GM18508 (cell line): ENCODE measurements around the gene BRD1.

Experiments
- ATAC-seq: cut with Tn5 transposase; IDR thresholded peaks from one replicate; pipeline ENCODE4 v1.9.1; 2021; ENCODE audit warnings: moderate number of reproducible peaks; ENCODE audit not compliant: insufficient read depth, unreplicated experiment

The BRD1 gene

DNA sequence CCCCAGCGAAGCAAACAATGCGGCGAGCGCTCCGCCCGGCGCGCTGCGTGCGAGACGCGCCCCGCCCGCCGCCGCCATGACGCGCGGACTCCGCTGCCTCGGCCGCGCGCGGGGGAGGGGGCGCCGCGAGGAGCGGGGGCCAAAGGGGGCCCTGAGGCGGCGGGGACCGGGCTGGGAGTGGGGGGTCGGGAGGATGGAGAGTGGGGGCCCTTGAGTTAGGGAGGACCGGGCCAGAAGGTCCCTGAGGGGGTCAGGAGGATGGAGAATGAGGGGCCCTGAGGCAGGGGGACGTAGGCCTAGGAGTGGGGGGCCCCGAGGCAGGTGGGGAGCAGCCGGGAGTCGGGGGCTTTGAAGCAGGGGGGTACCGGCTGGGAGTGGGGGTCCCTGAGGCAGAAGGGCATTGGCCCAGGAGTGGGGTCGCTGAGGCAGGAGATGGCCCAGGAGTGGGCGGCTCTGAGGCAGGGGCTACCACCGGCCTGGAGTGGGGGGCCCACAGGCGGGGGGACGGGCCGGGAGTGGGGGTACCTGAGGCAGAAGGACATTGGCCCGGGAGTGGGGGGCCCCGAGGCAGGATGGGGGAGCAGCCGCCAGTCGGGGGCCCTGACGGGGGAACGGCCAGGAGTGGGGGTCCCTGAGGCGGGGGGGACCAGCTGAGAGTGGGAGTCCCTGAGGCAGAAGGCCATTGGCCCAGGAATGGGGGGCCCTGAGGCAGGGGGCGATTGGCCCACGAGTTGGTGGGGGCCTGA is at the start of gene BRD1:
Gene BRD1 (minus strand): TSS at position 21 of the 746 bp plus-strand sequence. CDS start 3,556 bp downstream, outside the sequence.
- ATAC-seq, result no peak

DNA sequence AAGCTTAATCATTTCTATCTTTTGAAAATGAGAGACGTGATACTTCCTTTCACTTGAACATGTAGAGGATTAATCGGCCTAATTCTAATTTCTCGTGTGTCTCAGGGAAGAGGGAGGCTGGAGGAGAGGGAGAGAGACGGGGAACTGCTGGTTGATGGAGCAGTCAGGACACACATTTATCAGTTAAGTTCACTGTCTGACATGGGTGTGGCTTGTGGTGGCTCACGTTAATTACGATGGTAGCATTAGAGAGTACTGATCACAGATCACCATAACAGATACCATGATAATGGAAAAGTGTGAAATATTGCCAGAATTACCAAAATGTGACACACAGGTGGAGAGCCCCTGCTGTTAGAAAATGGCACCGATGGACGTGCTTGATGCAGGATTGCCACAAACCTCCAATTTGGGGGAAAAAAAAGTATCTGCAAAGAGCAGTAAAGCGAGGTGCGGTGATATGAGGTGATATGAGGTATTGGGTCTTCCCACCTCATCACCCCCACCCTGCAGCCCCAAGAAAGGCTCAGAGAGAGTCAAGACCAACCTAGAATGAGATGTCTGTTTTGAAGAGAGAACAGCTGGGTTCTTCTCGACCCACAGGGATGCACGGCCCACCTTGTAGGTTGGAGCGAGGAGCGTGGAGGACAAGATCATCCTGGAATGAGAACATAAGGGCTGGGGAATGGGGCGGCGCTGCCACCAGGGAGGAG is 45.7 kb upstream of the BRD1 start:
- no peak for ATAC-seq

DNA sequence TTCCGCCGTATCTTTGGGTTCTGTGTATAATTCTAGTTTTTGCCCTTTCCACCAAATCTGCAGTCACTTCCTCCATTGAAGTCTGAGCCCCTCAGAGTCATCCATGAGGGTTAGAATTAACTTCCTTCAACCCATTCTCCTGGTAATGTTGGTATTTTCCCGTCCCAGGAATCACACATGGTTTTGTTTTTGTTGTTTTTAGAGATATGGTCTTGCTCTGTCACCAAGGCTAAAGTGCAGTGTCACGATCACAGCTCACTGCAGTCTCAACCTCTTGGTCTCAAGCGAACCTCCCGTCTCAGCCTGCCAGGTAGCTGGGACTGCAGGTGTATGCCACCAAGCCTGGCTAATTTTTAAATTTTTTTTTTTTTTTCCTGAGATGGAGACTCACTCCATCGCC is 44.7 kb upstream of the BRD1 start:
- no peak for ATAC-seq

DNA sequence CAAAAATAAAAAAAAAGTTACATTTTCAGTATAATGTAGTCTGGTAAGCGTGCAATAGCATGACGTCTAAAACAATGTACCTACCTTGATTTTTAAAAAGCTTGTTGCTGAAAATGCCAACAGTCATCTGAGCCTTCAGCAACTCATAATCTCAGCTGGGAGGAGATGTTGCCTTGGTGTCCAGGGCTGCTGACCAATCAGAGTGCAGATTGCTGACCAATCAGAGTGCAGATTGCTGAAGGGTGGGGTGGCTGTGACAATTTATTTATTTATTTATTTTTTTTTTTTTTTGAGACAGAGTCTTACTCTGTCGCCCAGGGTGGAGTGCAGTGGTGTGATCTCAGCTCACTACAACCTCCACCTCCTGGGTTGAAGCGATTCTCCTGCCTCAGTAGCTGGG is 43.8 kb upstream of the BRD1 start:
- no peak for ATAC-seq

DNA sequence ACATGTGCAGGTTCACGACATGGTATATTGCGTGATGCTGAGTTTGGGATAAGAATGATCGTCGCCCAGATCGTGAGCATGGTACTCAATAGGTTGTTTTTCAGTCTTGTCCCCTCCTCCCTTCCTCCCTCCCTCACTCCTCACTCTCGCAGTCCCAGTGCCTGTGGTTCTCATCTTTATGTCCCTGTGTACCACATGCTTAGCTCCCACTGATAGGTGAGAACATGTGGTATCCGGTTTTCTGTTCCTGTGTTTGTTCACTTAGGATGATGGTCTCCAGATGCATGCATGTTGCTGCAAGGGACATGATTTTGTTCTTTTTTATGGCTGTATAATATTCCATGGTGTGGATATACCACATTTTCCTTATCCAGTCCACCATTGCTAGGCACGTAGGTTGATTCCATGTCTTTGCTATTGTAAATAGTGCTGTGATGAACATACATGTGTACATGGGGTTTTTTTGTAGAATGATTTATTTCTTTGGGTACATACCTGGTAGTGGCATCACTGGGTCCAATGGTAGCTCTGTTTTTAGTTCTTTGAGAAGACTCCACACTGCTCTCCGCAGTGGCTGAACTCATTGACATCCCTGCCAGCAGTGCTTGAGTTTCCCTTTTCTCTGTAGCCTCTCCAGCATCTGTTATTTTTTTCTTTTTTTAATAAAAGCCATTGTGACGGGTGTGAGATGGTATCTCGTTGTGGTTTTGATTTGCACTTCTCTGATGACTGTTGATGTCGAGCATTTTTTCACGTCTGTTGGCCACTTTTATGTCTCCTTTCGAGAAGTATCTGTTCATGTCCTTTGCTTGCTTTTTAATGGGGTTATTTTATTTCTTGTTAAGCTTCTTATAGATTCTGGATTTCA is 42.4 kb upstream of the BRD1 start:
- no peak for ATAC-seq

DNA sequence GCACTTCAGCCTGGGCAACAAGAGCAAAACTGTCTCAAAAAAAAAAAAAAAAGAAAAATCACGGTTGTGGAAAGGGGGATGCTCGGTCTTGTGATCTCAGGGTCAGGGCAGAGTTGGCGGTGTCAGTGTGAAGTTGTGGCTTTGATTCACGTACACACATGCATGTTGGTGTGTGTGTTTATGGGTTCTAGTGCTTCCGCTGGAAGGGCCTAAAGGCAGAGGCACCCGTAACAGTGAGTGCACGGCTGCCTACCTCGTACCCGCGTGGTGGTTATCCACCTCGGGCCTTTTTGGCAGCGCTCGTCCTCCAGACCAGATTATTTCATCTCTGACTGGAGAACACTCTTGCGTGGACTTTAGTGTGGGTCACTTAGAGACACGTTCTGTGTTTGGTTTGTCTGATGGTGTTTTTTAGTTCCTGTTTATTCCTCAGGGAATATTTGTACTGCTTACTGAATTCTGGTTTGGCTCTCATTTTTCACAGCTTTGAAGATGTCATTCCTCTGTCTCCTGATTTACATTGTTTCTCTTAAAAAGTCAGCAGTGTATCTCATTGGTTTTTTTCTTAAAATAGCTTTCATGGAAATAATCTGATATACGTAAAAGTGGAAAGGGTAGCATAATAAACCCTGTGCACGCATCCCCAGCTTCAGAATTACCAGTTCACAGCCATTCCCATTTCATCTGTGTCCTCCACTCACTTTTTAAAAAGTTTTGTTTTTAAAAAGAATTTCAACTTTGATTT is 41.6 kb upstream of the BRD1 start:
- ATAC-seq, result no peak

DNA sequence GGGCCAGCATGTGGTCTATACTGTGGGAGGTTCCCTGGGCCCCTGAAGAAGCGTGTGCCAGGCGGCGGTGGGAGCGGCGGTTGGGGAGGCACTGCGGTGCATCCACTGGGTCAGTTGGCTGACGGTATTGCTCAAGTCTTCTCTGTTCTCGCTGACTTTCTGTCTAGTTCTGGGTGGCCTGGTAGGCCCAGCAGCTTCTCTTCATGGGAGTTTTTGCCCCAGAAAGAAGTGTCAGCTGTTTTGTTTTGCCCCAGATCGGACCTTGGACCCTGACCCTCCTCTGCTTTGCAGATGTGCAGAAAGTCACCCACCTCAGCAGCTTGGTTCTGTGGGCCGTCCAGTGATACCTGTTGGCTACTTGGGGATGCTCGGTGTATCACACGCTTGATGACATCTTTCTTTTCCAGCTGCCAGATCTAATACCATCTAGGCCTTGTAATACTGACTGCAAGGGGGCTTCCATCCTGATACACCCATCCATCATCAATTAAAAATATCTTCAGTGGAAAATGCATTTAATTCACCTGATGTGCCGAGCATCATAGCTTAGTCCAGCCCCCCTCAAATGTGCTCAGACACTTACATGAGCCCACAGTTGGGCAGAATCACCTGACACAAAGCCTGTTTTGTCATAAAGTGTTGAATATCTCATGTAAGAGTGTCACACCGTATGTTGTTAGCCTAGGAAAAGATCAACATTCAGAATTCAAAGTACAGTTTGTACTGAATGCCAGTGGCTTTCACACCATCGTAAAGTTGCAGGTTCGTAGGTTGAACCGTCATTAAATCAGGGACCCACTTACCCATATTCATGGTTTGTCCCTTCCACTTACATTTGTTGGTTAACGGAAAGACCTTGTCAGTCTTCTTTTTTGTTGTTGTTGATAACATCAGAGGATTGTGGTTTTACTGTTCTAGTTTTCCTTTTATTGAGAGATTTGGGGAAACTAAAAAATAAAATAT is 39.9 kb upstream of the BRD1 start:
- ATAC-seq, result no peak

DNA sequence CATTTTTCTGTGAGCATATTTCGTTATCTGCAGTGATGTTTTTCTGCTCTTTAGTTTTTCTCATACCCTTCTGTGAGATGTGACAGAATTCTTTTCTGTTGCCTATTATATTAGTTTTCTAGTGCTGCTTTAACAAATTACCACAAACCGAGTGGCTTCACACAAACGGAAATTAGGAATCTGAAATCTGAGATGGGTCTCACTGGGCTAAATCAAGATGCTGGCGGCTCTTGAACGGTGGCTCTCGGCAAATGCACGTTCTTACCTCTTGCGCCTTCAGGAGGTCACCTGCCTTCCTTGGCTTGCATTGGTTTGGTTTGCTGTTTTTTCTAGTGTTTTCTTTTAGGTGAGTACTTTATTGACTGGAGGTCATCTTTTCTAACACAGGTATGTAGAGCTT is 39.0 kb upstream of the BRD1 start:
- ATAC-seq, result no peak

DNA sequence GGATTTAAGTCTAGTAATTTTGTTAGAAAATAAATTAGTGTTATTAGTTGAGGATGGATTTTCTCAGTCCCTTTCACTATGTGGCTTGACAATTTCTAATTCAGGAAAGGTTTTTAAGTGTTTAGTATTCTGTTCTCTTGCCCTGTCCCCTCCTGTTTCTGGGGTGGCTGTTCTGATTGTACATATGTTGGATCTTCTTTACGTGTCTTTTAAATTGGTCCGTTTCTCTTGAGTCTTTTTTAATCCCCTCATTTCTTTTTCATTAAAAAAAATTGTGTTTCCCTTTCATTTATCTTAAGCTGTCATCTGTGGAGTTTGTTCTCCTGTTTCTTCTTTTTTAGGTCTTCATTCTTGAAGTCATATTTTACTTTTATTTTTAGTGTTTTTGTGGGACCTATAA is 38.5 kb upstream of the BRD1 start:
- ATAC-seq, result no peak

DNA sequence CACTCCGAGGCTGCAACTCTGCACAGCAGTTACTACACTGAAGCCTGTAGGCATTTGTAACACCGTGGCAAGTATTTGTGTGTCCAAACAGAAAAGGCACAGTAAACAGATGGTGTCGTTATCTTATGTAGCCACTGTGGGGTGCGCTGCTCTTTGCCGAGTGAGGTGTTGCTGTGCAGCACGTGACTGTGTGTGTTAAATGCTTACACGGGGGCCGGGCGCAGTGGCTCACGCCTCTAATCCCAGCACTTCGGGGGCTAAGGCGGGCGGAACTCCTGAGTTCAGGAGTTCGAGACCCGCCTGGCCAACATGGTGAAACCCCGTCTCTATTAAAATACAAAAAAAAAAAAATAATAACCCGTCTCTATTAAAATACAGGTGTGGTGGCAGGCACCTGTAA is 37.5 kb upstream of the BRD1 start:
- ATAC-seq, result no peak

DNA sequence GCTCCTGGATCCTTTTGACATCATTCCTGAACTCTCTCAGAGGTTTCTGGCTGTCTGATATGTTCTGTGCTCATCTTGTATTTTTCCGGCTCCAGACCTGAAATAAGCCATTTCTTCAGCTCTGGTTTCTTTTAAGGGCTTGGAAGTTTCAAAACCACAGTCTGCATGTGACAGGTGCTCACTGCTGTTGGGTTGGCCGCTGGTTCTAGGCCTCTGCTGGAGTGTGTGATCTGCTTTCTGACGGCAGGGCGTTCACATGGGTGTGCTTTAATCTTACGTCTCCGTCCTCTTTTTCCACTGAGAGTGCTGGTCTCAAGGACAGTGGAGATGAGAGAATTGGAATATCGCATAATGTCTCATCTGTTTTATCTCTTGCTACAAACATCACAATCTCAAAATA is 36.3 kb upstream of the BRD1 start:
- no peak for ATAC-seq

DNA sequence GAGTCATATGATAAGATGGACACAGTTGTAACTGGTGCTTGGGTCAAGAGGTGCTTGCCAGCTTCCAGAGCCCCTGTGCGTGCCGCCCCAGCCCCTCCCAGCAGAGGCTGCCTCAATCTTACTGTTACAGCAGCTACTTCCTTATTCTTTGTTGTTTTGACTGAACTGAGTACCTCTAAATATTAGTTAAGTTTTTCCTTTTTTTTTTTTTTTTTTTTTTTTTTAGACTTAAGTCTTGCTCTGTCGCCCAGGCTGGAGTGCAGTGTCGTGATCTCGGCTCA is 34.8 kb upstream of the BRD1 start:
- no peak for ATAC-seq

DNA sequence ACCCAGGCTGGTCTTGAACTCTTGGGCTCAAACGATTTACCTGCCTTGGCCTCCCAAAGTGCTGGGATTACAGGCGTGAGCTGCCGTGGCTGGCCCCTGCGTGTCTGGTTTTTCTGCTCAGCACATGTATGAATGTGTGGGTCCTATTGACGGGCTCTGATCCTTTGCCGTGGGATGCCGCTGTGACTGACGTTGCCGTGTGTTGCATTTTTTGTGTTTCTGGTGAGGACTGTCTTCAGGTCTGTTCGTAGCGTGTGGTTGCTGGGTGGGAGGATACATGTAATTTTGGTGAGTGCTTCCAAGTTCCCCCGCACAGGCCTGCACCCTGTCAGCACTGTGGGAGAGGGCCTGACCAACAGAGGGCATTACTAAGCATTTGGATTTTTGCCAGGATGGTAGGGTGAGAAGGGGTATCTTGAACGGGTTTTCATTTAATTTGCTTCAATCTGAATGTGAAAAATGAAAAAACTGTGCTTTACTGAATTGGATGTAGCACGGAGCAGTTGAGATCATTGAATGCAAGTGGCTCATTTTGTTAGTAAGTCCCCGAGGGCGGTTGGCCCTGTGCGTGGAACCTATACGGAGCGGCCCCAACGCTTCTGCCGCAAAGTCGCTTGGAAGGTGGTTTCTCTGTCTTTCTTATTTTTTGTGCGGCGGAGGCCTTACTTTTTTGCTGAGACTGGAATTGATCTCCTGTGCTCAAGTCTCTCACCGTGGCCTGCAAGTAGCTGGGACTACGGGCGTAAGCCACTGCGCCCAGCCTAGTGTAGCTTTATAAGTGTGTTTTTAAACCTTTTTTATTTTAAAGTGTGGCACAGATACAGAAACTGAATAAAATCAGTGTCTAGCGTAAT is 34.2 kb upstream of the BRD1 start:
- no peak for ATAC-seq

DNA sequence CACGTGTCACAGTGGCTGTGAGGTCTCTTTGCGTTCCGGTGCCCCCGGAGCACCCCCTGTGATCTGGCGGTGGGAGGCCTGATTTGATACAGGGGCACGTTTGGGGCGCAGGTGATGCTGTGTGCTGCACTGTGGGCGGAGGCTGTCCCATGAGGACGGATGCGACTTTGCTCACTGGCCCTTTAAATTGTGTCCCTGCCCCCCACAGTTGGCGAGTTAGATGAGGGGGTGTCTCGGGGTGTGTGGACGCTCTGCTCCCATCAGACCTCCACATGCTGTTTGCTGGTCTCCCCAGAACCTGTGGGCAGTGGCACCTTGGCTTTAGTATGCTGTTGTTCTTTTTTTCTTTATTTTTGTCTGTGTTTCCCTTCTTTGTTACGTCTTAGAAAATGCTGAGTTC is 31.2 kb upstream of the BRD1 start:
- ATAC-seq, result no peak

DNA sequence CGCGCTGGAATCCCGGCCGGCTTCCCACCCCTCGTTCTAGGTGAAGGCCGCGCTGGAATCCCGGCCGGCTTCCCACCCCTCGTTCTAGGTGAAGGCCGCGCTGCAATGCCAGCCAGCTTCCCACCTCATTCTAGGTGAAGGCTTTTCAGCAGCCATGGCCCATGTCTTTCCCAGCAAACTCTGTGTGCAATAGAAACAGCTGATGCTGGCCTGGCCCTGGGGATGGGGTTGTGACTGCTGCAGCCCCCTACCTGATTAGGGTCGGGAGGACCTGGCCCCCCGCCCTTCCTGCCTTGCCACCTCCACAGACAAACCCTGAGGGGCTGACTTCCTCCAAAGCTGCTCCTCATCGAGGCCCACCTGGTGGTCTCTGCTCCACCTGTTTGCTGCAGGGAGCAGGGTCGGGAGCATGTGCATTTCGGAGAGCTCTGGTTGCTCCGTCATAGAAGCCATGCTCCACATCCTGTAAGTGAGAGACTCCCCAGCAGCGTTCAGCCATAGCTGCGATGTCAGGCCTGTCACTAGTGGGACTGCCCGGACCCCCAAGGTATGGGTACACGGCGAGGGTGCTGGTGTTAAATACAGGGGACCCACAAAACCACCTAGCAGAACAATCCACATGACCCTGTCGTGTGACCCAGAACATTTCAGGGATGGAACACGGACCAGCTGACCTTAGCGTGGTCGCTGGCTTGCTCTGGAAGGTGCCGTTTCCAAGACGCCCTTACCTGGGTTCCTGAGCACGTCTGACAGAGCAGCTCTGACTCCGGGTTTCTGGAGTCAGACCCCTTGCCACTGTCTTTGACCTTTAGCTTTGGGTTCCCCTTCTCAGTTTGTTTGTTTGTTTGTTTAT is 29.3 kb upstream of the BRD1 start:
- ATAC-seq, result no peak

DNA sequence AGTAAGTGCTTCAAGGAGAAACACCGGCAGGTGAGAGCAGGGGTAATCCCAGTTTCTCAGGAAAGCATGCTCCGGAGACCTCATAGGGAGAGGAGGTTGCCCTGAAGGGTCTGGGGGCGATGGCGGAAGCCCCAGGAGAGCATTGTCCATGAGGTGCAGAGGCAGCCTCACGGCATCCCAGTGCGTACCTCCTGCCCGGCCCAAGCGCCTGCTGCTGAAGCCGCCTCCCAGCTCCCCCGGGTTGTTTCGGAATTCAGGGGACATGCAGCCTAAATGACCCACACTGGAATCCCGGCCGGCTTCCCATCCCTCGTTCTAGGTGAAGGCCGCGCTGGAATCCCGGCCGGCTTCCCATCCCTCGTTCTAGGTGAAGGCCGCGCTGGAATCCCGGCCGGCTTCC is 28.7 kb upstream of the BRD1 start:
- no peak for ATAC-seq

DNA sequence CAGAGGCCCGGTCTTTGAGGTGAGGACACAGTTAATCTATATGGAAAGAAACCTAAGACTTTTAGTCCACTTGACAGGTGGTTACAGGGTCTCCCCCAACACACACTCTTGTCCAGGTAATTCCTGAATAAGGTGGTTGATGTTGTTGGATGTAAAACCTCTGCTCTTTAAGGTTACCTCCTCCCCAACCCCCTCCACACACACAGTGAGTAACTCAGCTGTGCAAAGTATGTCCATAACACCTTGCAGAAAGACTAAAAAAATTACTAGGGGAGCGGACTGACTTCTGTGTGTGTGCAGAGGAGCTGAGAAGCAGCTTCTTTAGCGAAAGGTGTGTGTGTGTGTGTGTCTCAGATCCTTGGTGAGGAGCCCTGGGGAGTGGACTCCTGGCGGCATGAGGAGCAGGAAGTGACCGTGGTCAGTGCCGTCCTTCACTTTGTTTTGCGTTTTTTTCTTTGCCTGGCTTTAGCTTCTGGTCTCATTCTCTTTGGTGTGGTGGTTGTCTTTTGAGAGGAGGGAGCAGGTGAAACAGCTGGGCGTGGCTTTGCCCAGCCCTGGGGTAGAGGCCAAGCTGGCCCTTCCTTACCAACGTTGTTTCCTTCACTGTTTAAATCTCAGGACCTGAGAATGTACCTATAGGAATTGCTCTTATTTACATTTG is 27.7 kb upstream of the BRD1 start:
- no peak for ATAC-seq
